Stomach (tissue), 4 donors: ENCODE measurements around the gene LIMA1.

Experiments
- CTCF ChIP-seq, 7 experiments: fragments of 450-650 bp in 4 of 7; fragments of 200-600 bp in 3 of 7; sonication (generic) in 3 of 7; IDR thresholded peaks; one replicate each; pipeline ENCODE4 v1.5.1; 2016 to 2019; ENCODE audit warnings: antibody characterized with exemption in 7 of 7, control low read depth in 2 of 7, mild to moderate bottlenecking in 1 of 7
- EP300 ChIP-seq: sonication (generic); formaldehyde crosslinking; IDR thresholded peaks from one replicate; pipeline ENCODE4 v1.6.1; 2017; ENCODE audit warnings: antibody characterized with exemption

GRCh38 chr12:50192908-50193307 is 90.4 kb downstream of the LIMA1 start:
- TF ChIP-seq EP300, result no peak
- no peak for TF ChIP-seq CTCF (IDR thresholded peaks at IDR 0.05)
